Umbilical cord (tissue), 2 donors: ENCODE results near the gene ZNF20. TPM values are rescaled to one million over a fixed set of nuclear protein-coding genes. Genes with fewer than 3 reads are reported as not detected.
A peak's percentile ranks its signal among the peaks of the same experiment; 100 is the strongest.
"Not testable (repeated sequence)": the region's sequence is repeated elsewhere in the genome, so short reads cannot be mapped to it uniquely, and the experiment has no call there.

Experiments used
- DNase-seq: peaks from one replicate; pipeline ENCODE4 v3.0.0-alpha.2; 2015; ENCODE audit warnings: low spot score
- total RNA-seq: library from RNA; depleted of rRNA; stranded (reverse); fragments of >200 nt; gene quantifications from one replicate; pipeline ENCODE4 v1.2.3, GENCODE V29; 2014; ENCODE audit warnings: low replicate concordance; ENCODE audit not compliant: insufficient read depth

The ZNF20 gene
- total RNA-seq, 1 donor from 2014 or later, result 40.2 TPM

DNA sequence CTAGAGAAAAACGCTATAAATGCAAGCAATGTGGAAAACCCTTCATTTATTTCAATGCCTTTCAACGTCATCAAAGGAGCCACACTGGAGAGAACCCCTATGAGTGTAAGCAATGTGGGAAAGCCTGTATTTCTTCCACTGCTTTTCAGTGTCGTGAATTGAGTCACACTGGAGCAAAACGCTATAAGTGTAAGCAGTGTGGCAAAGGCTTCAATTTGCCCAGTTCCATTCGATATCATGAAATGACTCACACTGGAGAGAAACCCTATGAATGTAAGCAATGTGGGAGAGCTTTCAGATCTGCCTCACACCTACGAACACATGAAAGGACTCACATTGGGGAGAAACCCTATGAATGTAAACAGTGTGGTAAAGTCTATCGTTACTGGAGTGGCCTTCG lies 27.4 kb downstream of the ZNF20 start:
- DNase-seq, result no peak

DNA sequence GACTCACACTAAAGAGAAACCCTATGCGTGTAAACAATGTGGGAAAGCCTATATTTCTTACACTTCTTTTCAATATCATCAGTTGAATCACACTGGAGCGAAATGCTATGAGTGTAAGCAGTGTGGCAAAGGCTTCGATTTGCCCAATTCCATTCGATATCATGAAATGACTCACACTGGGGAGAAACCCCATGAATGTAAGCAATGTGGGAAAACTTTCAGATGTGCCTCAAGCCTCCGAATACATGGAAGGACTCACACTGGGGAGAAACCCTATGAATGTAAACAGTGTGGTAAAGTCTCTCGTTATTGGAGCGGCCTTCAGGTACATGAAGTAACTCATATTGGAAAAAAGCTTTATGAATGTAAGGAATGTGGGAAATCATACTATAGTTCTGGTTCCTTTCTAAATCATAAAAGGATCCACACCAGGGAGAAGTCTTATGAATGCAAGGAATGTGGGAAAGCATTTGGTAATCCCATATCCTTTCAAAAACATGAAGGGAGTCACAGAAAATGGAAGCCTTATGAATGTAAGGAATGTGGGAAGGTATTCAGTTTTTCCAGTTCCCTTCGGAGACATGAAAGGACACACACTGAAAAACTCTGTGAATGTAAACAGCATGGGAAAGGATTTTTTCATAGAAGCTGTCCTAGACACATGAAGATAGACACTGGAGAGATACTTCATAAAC lies 28.1 kb downstream of the ZNF20 start:
- no peak for DNase-seq

DNA sequence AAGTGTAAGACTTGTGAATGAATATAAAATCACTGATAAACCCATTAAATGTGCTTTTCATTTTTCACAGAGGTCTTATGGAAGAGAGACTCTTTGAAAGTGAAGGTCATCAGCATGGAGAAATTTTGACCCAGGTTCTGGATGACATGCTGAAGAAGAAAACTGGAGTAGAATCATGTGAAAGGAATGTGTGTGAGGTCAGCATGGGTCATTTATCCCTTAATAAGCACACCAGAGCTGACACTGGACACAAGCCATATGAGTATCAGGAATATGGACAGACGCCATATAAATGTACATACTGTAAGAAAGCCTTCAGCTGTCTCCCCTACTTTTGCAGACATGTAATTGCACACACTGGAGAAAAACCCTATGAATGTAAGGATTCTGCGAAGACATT lies 29.0 kb downstream of the ZNF20 start:
- no peak for DNase-seq

DNA sequence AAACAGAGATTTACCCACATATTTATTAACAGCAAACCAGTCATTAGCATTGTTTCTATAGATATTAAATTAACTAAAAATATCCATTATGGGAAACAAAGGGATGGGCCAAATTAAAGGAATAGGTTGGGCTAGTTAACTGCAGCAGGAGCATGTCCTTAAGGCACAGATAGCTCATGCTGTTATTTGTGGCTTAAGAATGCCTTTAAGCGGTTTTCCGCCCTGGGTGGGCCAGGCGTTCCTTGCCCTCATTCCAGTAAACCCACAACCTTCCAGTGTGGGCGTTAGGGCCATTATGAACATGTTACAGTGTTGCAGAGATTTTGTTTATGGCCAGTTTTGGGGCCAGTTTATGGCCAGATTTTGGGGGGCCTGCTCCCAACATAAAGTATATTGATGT lies 36.2 kb downstream of the ZNF20 start:
- not testable (repeated sequence) for DNase-seq

DNA sequence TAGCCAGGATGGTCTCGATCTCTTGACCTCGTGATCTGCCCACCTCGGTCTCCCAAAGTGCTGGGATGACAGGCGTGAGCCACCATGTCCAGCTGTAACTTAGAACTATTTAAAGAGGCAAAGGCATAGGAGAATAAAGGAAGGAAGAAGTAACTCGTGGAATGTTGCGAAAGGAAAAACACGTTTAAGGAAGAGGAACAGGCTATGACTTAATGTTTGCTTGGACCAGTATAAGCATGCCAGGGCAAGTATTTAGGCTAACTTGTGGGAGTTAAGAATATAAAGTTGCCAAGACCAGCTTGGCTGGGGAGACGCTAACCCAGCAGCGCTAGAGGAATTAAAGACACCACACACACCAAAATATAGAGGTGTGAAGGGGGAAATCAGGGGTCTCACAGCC lies 42.1 kb downstream of the ZNF20 start:
- no peak for DNase-seq

DNA sequence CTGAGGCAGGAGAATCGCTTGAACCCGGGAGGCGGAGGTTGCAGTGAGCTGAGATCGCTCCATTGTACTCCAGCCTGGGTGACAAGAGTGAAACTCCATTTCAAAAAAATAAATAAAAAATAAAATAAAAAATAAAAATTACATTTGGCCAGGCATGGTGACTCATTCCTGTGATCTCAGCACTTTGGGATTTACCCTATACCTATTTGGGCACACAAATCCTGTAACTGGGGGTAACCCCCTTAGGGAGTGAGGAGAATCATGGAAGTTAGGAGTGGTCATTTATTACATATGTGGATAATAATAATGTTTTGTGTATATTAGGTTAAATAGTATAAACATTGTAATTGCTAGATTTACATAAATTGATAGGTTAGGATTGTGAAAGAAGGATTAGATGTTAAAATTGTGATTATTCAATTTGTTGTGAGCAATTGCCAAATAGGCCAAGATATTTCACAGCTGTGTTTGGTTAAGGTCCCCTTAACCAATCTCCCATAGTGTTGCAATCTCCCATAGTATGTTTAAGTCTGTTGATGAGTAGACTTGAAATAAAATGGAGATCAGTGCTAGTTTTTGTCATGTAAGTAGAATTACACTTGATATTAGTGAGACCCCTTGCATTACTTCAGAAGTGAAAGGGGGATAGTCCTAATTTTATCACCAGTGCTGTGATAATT lies 44.9 kb downstream of the ZNF20 start:
- DNase-seq, result no peak

DNA sequence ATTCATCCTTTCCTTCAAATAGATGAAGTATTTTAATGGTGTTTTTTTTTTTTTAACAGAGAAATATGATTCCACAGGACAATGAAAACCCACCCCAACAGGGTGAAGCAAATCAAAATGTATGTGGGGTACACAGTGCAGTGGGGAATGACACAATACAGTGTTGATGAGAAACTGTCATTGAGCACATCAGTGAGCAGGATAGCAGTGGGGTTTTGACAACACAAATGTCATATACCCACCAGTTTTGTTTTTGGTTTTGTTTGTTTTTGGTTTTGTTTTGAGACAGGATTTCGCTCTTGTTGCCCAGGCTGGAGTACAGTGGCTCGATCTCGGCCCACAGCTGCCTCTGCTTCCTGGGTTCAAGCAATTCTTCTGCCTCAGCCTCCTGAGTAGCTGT lies 46.4 kb downstream of the ZNF20 start:
- DNase-seq, result no peak

DNA sequence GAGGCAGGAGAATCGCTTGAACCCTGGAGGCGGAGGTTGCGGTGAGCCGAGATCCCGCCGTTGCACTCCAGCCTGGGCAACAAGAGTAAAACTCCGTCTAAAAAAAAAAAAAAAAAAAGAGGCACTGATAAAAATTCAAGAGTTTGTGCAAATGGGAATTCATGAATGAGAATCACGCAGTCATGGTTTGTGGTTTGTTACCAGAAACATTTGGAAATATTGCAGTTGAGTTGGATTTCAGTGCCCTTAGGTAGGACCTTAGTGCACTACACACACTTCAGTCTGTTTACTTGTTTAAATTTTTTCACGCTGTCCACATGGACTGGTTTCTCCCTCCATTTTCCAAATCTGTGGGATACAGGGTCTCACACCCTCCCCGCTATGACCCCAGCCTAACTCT lies 47.2 kb downstream of the ZNF20 start:
- DNase-seq, result no peak

DNA sequence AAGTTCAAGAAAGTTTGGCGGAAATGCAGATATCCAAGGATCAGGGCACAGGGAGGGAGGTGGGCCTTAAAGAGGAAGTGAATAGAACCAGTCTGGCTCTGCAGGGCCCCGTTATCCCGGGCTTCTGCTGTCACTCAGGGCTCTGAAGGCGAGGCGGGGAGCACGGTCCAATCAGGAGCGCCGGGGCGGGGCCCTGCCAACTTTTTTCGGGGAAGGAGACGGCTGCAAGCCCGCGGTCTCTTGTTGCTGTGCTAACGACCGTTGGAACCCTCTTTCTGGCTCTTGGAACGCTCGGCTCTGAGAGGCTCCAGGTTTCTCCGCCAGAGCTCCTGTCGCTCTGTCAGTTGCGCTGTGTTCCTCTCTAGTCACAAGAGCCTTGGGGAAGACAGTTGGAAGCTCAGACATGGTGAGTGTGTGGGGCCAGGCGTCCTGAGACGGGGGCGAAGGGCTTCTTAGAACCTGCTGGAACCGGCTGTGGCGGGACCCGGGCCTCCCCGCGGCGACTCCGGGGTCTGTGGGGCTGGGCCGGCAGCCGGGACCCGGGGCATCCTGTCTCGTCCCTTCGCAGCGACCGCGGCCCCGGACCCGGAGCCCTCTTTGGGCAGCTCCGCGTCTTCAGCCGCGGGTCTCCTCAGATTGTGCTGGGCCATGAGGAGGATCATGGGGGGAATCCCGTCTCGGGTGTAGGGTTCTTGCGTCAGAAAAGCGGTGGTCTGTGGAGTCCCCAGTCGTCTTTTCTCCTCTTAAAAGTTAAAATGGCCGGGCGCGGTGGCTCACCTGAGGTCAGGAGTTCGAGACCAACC lies 47.9 kb downstream of the ZNF20 start:
- peak; percentile 96 for DNase-seq

DNA sequence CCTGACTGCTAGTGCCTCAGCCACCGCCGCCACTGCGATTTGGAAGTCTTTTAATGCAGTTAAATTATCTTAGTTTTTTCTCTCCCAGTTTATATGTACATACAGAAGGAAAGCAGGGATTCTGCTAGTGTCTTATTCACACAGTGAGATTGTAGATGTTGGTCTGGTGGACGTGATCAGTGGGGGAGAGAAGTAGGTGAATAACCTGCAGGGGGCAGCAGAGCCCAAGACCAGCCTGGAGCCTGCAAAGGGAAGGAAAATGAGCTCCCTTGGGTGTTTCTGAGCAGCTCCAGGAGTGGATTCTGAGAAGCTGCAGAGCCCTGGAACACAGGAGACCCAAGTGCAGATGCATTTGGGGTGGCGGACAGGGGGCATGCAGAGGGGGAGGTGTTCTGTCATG lies 49.3 kb downstream of the ZNF20 start:
- peak; percentile 68 for DNase-seq

DNA sequence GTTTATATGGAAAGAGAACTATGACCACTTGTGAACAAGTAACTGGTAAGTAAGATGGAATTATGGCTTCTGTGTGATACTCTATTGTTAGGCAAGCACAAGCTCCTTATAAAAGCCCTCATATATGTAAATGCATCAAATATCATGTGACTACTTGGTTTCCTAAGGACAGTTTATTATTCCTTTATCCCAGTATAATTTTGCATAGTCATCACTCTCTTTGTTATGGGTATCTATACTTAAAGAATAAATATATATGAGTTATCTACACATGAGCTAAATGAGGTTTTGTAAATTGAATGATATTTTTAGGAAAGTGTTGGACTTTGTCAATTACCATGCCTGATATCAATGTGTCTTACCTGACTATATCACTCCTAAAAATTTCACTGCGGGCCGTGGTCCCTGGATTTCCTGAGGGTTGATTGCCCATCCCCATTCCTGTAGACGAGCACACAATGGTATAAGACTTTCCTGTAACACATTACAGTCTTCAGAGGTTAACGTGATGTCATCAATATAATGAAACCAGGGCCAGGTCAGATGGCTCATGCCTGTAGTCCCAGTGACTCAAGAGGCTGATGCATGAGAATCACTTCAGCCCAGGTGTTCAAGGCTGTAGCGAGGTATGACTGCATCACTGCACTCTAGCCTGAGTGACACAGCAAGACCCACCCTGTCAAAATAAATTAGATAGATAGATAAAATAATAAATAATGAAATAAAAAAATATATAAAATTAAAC lies 54.9 kb downstream of the ZNF20 start:
- DNase-seq, result no peak

DNA sequence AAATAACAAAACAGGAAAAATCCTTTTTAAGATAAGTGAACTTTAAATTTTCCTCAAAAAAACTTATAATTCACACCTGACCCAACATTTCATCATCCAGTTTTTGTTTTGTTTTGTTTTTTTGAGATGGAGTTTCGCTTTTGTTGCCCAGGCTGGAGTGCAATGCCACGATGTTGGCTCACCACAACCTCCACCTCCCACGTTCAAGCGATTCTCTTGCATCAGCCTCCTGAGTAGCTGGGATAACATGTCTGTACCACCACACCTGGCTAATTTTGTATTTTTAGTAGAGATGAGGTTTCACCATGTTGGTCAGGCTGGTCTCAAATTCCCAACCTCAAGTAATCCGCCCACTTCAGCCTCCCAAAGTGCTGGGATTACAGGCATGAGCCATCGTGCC lies 56.8 kb downstream of the ZNF20 start:
- DNase-seq, result not testable (repeated sequence)

Other genes with a start within 250 kb of the ZNF20 start
- 16.1 TPM for gene ZNF700, start 215.2 kb downstream of the ZNF20 start, total RNA-seq
- gene ZNF763, start 175.3 kb downstream of the ZNF20 start, total RNA-seq, result 11.6 TPM
- 8.4 TPM for gene ZNF433, start 104.7 kb downstream of the ZNF20 start, total RNA-seq
- gene ZNF878, start 87.4 kb downstream of the ZNF20 start, total RNA-seq, result 1.9 TPM
- gene ZNF844, start 75.6 kb downstream of the ZNF20 start, total RNA-seq, result 14.4 TPM
- gene ZNF625, start 16.4 kb upstream of the ZNF20 start, total RNA-seq, result 16.1 TPM
- 16.1 TPM for gene ZNF136, start 22.7 kb upstream of the ZNF20 start, total RNA-seq
- 11.1 TPM for gene ZNF44, start 154.5 kb upstream of the ZNF20 start, total RNA-seq
- 8.2 TPM for gene ZNF563, start 193.3 kb upstream of the ZNF20 start, total RNA-seq
- gene ZNF442, start 225.3 kb upstream of the ZNF20 start, total RNA-seq, result 10.6 TPM